ENCODE results near the gene ADD1.

ADD1 gene

DNA sequence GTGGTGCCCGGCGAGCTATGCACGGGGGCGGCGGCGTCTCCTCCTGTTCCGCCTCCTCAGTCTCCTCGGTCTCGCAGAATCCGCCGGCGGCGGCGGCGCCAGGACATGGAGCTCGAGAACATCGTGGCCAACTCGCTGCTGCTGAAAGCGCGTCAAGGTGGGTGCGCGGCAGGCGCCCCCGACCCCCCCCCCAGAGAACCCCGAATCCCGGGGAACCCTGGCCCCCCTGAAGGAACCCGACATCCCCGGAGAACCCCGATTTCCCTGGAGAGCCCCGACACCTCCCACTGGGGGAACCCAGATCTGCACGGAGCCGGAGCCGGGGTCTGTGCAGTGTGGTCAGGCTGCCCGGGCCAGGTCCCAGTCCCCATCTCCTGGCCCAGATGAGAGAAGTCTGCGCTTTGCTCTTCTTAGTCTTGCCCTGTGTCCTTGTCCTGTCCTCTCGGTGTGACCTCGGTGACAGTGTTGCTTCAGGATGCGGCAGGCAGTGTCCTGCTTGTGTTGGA lies 120.4 kb downstream of the ADD1 start:
- no peak for DNase-seq (ENCODE audit: low spot score)

- DNase-seq (ENCODE audit: low spot score): no peak
These were observed 121.1 kb downstream of the ADD1 start for GRCh38 chr4:2964706-2965258.

DNA sequence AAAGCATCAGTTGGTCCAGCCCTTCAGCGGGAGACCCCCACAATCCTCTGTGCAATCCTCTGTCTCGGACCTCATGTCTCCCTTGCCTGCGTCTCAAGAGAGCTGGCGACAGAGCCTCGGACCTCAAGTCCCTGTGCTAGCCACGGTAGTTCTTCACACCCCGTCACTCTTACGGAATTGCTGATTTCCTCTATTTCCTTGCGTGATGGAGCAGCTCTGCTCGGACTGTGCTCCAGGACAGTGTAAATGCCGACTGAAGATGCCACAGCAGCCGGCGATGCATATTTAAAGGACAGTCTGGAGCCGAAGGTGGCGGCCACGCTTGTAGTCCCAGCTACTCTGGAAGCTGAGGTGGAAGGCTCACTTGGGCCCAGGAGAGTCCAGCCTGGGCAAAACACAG lies 121.6 kb downstream of the ADD1 start:
- no peak for DNase-seq (ENCODE audit: low spot score)

DNA sequence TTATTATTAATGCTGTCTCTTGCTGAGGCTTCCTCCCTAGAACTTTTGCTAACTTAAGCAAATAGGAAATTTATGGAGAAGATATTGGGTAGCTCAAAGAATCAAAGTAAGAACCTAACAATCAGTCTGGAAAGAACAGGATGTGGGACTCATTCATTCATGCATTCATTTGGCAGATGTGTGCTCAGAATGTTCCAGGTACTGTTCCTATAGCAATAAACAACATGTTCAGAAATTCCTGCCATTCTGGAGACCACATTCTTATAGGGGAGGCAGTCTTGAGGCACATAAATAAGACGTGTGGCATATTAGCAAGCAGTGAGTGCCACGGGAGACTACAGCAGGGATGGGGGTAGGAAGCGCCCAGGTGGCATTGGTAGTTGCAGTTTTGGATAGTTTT lies 124.7 kb downstream of the ADD1 start:
- DNase-seq (ENCODE audit: low spot score): no peak

DNA sequence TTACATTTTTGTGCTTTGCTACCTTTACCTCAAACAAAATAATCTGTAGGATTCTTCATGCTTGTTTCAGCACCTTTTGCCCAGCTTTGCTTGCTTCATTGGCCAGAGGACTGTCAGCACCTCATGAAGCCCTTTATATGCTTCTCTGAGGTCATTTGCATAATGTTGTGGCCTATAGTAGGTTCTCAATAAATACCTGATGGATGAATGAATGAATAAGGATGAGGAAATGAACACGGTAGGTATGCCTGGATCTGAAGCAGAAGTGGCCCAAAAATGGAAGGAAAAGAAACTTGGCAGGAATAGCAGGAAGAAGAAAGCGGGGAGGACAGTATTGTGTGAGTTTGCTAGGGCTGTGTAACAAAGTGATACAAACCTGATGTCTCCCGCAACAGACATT lies 127.6 kb downstream of the ADD1 start:
- DNase-seq (ENCODE audit: low spot score): no peak

DNA sequence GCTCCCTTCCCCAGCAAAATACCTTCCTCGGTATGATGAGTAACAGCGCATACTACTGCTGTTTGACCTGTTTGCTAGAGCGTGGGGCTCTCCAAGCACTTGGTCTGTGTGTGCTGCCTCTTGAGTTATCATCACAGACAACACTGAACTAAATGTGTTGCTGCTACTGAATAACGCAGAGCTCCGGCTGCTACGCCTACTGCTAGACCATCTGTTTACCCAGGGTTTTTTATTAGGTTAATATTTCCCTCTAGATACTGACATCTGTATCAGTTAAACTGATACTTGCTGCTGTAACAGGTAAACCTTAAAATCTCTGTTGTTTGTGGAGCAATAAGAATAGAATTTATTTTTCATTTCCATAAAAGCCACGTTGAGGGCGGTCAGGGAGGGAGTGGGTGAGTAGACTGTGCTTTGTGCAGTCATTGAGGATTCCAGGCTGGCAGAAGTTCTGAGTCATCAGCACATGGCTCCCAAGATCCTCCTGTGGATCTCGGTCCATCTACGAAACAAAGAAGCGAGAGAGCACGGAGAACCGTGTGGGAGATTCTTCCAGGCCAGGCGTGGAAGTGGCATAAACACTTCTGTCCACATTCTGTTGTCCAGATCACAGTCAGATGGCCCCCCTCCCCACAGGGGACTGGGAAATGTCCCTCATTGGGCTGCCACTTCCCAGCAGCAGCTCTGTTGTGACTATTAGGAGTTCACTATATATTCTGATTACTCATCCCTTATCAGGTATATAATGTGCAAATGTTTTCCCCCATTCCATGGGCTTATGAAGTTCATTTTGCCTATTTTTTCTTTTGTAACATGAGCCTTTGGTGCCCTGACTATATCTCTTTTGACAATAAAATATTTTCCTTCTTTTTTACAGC lies 133.8 kb downstream of the ADD1 start:
- no peak for DNase-seq (ENCODE audit: low spot score)

Measured in LoVo (cell line).